NCI-H524 (cell line): Measurements from ENCODE around the gene SOWAHA.

ENCODE experiments used
- DNase-seq, 2 experiments: peaks; one replicate each; lab custom pipeline; 2025; lab: John Stamatoyannopoulos, UW

Gene SOWAHA

DNA sequence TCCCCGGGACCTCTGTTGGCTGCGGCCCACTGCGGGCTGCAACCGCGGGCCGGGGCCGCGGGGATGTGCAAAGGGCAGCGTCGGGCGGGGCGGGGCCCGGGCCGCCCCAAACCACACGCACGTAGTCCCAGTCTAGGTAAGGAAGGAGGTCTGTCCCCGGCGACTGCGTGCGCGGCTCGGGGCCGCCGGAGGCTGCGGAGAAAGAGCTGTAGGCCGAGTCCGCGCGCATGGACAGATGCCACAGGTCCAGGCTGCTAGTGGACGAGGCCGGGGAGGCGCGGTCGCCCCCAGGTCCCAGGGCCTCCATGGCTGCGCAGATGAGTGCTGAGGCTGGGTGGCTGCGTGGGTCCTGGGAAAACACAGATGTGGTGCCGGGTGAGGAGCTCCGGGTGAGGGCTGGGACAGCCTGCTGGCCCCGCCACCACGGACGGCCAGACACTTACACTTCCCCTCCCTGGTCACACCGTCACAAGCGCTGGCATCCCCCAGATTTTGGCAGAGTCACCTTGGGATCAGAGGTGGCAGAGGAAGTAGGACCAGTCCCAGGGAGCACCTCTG, 12.8 kb downstream of the SOWAHA start:
- DNase-seq, result no peak

DNA sequence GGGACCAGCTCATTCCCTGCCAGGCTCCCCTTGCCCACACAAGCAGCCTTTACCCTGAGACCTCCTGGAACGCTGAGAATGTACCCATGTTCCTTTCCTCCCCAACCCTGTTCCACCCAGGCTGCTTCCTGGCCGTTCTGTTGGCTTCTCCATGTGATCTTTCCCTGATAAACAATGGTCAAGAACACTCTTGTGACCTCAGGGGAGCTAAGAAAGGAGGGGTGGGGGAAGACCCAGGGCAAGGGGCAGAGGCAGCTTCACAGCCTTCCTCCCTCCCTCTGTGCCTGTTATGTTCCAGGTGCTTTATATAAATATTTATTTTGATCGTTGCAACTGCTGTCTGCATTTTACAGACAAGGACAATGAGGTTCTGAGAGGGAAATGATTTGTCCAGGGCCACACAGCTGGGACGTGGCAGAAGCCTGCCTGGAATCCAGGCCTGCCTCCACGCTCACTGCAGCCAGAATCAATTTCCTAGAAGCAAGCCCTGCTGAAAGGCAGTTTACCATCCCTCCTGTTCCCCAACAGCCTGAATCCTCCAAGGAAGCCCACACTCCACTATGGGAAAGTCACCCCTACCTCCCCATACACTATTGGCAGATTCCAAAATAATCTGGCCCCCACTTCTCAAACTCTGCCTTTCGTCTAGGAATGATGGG, 13.5 kb downstream of the SOWAHA start:
- DNase-seq, result no peak

DNA sequence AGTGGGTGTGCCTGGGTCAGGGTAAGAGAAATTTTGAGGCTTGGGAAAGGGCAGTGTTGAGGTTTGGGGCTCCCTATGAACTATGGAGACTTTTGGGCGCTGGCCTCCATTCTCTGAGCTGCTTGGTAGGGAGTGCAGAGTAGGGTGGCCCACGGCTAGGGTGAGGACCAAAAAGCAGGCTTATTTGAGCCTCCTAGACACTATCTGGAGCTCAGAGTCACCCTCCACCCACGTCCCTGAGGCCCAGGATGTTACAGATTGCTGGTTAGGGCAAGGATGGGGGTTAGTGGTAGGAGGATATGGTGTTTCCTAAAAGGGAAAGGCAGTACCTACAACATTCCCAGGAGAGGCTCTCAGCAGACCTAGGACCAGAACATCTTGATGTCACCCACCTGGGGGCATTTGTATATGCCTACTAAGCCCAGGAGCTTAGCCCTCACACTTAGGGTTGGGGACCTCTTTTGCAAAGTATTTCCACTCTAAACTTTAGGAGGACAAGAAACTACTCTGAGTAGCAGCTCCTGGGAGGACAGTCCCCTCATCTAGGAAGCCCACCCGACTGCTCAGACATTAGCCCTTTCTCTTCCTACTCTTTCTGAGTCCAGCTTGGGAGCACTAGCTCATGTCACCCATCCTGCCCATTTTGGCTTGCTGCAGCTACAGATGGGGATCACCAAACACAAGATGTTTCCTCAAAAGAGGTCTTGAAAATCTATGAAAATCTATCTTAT, 15.0 kb downstream of the SOWAHA start:
- DNase-seq, result no peak

DNA sequence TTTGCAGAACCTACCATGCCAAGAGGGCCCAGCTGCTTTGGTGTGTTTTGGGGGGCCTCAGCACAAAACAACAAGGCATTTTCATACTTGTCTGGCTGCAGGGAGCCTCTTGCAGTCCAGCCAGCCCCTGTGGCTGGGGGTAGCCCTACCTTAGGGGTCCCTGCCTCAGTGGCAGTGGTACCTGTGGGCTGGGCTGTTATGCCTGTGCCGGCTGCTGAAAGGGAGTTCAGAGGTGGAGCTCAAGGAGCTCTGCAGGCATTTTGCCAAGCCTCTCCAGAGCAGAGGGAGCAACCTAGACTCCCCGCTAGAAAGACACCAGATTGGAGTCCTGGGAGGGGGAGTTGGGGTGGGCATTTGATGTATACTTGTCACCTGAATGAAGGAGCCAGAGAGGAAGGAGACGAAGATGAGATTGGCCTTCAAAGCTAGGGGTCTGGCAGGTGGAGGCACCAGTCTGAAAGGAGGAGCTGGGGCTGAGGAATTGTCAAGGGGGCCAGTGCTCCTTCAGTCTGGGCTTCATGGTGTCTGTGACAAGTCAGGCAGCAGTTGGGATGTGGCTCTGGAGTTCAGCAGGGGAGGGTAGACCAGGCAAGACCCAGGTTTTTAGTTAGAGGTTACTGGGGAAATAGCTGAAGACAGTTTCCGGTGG, 15.9 kb downstream of the SOWAHA start:
- peak in 1 of 2 experiments; percentile 31 for DNase-seq

DNA sequence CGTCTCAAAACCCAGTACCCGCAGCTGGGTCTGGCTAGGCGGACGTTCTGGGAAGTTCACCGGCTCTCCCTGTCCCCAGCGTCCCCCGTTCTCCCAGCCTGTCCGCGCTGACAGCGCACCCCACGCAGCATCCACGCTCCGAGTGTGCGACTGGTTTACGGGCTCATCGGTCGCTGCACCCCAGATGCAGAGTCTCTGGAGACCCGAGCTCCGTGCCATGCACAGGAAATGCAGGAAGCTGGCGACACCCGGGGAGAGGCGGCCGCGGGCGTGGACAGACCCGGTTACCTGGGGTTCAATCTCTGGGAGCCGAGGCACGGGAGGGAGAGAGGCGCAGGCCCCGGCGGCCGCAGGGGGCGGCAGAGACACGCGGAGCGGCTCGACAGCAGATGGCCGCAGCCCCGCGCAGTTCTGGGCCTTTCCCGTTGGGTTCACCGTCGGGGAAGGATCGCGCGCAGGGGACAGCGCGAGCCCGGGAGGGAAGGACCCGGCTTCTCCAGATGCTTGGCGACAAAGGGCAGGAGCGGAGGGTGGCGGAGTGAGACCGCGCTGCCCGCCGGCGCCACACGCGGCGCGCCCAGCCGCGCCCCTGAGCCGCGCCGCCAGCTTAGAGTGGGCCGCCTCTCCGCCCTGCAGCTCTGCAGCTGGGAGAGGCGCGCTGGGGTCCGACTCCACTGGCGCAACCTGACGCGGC, 16.8 kb downstream of the SOWAHA start:
- DNase-seq, result peak; percentile 21 to 60

DNA sequence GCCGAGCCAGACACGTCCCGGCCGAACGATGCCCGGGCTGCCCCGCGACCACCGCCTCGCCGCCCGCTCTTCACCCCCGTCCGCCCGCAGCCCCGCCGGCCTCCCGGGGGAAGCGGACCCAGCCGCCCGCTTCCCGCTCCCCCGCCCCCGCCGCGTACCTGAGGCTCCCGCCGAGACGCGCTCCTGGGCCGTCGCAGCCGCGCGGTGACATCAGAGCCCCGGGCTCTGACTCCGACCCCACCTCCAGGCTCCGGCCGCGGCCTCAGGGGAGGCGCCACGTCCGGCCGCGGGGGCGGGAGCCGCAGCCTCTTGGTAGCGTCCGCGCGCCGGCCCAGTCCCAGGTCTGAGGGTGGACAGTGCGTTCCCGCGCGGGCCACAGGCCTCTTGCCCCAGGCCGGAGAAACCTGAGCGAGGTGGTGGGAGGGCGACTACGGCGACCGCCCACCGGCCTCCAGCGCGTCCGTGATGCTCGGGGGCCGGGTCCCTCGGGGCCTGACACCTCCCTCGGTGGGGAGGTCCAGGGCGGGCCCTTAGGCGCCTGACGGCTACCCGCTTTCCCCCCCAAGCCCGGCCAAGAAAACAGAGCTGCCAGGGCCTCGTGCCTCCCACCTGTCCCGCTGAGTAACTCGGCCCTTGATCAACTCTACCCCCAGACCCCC, 17.5 kb downstream of the SOWAHA start, which contains the start of gene SHROOM1:
TSS of gene SHROOM1 (minus strand) at position 212 of the 659 bp plus-strand sequence. CDS start 4,507 bp downstream, outside the sequence.
- peak in 1 of 2 experiments; percentile 28 for DNase-seq

DNA sequence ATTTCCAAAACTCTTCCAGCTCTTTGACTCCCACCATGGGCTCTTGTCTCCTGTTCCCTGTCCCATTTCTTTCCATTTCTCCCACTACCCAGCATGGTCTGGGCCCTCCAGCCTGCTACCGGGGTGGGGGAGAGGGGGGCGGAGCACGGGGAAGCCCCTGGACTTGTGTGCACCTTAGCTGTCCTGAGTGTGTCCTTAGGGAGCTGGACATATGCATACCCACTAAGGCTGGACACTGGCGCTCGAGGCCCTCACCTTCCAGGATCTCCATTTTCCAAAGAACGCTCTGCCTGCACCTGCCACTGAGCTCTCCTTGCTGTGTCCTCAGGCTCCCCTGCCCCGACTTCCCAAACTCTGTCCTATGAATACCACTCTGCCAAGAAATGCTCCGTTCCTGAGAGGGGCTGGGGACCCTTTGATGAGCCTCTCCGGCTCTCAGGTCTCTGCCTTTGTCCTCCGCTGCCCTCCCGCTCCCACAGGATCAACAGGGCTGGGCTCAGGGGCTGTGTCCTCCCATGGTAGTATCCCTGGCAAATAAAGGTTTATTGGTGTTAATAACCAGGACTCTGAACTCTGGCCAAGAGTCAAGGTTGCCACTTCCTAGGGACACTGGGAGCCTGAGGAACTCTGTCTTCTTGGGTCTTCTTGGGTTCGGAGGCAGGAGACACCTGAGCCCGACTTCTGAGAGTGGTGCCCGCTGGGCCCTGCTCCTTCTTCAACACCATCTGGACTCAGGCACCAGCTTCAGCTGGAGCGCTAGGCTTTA, 18.2 kb downstream of the SOWAHA start:
- peak in 1 of 2 experiments; percentile 25 for DNase-seq

DNA sequence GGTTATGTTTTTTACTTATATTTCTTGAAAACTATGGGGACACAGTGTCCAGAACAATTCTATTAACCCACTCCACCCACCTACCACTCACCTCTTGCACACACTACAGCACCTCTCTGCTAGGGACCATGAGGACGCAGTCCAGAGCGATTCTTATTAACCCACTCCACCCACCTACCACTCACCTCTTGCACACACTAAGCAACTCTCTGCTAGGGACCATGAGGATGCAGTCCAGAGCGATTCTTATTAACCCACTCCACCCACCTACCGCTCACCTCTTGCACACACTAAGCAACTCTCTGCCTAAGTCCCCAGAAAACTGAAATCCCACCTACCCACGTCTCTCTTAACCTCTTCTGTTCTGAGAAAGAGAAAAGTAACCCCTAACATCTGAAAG, 19.5 kb downstream of the SOWAHA start:
- DNase-seq, result no peak

DNA sequence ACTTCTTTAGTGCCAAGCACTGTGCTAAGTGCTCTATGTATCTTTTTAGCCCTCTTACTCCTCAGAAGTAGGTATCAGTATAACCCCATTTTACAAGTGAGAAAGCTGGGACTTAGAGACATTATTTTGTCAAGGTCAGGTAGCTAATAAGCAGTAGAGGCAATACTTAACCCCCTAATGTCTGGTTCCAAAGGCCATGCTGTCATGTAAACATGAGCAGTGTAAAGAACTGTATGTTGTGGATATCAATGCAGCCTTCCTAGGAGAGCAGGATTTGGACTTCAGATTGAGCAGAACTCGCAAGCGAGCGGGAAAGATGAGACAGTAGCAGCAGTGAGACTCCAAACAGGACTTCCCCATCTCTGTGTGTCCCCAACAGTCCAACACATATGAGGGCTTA, 21.0 kb downstream of the SOWAHA start:
- DNase-seq, result no peak

DNA sequence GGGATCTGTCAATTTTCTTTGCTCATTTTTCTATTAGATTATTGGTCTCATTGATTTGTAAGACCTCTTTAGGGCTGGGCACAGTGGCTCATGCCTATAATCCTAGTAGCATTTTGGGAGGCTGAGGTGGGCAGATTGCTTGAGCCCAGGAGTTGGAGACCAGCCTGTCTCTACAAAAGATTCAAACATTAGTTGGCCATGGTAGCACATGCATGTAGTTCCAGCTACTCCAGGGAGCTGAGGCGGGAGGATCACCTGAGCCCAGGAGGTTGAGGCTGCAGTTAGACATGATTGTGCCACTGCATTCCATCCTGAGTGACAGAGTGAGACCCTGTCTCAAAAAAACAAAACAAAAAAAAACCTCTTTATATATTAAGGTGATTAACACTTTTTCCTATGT, 23.8 kb downstream of the SOWAHA start:
- DNase-seq, result no peak

DNA sequence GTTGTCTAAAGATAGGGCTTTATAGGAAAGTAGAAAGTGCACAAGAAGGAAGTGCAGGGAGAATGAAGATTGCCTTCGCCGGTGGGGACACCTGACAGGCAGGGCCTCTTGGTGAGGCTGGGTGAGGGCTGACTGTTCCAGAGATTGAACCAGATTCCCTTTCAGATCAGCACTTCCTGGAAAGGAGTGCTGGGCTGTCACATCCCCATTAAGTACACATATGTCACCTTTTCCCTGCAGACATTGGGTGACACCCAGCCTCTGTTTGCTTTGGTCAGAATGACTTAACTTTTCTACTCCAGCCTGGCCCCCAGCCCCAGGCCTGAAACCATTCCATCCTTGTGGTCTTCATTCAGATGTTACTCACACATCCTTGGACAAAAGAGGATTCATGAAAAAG, 24.8 kb downstream of the SOWAHA start:
- no peak for DNase-seq

DNA sequence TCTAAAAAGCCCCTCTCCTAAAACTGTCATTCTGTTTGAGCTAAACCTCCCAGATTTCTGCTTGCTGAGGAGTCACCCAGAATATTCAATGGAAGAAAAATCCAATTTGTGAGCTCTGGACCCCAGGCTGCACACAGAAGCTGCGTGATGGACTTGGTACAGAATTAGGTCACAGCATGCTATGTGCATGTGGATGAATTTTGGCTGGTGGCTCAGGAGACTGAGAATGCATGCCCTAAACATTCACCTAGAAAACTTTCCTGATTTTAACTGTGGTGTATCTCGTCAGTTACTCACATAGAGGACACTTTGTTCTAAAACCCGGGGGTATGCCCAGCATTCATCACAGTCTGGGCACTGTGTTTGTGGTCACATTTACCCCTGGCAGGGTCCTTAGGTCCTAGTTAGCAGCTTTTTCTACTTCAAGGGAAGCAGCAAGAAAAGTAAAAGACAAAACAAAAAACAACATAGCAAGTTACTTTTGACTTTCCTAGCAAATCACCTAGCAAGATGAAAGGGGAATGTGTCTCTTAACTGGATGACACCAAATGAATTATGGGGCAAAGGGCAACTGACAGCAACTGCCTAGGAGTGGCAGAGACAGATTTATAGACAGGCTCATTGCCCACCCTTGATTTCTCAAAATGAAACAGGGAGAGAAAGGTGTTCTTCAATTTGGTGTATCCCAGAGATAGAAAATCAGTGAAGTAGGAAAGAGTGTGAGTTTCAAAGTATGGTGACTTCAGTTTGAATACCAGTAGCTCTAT, 25.6 kb downstream of the SOWAHA start:
- DNase-seq, result no peak

DNA sequence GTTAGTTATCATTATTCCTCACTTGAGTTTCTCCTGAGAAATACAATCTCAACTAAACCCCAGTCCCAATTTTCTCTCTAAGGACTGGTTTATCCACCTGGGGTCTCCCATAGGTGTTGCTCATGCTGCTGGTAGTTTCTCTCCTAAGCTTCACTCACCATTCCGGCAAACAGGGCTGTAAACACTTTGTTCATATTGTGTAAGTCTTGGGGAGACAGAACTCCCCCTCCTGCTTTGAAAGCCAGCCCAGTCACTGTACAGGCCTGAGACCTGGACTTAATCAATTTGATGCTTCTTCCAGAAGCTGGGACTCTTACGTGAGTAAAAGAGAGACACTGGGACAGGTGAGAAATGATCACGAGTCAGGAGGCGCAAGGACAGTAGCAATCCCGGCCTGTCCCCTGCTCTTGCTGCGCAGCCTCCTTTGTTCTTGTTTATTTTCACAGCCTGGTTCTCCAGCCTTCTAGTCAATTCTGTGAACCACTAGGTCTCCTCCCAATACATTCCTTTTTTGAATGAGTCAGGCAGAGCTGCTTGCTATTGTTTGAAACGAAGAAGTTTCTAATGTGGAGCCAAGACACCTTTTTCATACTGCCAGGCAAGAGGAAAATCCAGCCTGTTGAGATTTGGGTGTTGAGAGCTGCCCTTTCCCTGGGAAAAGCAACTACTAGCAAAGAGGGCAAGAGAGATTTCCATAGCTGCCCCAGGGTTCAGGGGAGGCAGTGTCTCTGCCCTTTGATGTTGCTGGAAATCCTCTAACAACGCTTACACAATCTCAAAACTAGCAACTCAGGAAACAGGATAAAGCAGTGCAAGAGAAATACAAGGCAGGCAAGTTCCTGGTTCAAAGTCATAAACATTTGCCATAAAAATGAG, 26.6 kb downstream of the SOWAHA start:
- DNase-seq, result no peak

DNA sequence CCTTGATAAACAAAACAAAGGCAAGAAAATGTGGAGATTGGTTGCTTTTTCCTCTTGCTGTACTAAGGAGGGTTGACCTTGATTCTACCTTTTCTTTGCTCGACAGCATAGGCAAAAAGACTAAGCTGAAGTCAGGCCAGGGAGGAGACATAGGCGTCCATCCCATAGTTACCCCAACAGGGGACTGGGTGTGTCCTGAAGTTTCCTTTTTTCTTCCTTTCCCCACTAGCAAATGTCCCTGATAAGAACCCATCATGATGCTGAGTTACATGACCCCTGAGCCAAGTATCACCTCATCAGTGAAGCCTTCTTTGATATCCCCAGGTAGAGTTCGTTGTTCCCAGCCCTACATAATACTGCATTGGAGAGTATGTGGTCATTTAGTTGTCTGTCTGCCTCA, 27.2 kb downstream of the SOWAHA start:
- DNase-seq, result no peak

DNA sequence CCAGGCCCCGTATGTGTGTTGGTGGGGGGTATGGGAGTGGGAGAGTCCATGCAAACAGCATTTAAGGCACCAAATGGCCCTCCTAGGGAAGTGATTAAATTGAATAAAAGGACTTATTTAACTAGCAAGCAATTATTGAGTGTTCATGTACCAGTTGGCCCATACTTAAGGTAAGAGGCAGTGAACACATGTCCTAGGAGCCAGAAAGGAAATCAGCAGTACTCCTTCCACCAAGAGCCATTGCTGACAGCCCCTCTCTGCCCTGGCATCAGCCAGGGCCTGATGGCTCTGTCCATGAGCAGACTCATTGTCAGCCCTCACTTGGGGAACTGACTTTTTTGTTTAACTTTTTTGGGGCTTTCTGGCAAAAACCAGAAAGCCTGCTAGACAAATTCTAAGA, 27.8 kb downstream of the SOWAHA start:
- no peak for DNase-seq

DNA sequence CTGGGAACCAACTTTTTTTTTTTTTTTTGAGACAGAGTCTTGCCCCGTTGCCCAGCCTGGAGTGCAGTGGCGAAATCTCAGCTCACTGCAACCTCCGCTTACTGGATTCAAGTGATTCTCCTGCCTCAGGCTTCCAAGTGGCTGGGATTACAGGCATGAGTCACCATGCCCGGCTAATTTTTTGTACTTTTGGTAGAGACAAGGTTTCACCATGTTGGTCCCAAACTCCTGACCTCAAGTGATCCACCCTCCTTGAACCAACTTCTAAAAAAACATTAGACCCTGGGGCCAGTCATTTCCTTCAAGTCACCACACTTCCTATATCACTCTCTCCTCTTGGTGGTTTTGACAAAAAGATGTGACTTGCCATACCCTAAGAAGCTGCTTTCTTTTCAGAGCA, 28.2 kb downstream of the SOWAHA start:
- no peak for DNase-seq

DNA sequence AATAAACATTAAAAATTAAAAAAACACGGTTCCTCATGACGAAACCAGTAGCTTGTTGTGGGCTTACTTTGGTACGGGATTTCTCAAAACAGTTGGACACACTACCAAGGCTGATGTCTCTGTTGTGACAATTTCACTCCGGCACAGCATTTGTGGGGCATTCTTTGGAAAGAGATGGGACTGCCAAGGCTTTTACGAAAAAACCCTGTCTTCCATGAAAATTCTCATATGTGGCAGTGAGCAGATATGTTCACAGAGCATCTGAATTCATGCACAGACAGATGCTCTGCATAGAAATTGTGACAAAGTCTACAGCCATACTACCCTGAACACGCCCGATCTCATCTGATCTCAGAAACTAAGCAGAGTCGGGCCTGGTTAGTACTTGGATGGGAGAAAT, 35.2 kb downstream of the SOWAHA start:
- DNase-seq, result no peak

DNA sequence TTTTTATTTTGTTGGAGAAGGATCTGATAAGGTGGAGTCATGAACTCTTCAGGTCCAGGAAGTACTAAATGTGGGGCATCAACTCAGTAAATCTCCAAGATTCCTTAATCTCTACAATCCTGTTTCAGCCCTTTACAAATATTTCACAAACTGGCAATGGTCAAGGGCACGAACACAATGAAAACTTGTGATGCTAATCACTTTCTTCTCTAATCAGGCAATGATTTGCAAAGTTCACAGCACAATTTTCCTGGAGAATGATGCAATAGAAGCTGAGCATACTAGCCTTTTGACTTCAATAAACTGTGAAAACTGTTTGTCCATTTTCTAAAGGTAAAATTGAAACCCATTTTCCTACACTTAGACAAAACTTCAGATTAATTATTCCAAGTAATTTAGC, 36.2 kb downstream of the SOWAHA start:
- DNase-seq, result no peak

DNA sequence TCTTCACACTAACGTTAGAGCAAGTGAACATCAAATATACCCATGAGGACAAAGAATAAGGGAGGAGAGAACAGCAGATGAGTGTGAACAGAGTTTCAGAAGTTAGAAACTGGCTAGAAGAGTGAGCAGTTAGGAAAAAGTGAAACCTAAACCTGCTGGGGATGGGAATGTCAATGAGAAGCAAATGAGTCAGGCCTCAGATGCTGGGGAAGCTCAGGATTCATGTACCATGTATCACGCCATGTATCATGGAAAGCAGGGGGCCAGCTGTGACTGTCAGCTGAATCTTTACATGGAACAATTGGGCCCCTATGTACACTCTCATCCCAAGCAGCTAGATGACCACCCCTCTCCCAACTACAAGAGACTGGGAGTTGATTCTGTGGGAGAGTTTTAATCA, 37.0 kb downstream of the SOWAHA start:
- DNase-seq, result no peak
